Body of pancreas (tissue), 4 donors: ENCODE results near the gene SETD1A.

Experiments used
- POLR2A ChIP-seq, 3 donors: fragments of 450-650 bp; IDR thresholded peaks; one replicate each; pipeline ENCODE4 v1.6.1; 2016; ENCODE audit warnings: antibody characterized with exemption in 3 of 3, mild to moderate bottlenecking in 2 of 3
- TF ChIP-seq, protein P1 (sequence below), 7 experiments: fragments of 450-650 bp in 4 of 7; fragments of 200-600 bp in 3 of 7; sonication (generic) in 3 of 7; IDR thresholded peaks; one replicate each; pipeline ENCODE4 v1.5.1; 2016 to 2019; ENCODE audit warnings: antibody characterized with exemption in 7 of 7

DNA sequence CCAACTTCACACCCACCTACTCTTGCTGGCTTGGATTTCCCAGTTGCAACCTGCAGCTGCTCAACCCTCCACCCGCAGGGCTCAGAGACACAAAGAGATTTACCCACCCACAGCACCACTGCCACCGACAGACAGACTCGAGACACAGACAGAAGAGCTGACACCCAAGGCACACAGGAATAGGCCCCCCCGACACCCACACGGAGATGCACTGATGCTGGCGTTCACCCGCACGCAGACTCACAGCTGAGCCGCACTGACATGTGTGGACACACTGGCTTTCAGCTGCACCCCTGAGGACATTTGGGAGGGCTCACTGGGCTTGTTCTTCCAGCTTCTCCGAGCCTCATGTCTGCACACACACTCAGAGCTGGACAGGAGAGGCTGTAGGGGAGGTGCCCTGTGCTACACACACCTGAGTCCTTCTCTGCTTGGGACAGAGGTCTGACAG is 44.7 kb downstream of the SETD1A start:
- TF ChIP-seq, protein P1, sequence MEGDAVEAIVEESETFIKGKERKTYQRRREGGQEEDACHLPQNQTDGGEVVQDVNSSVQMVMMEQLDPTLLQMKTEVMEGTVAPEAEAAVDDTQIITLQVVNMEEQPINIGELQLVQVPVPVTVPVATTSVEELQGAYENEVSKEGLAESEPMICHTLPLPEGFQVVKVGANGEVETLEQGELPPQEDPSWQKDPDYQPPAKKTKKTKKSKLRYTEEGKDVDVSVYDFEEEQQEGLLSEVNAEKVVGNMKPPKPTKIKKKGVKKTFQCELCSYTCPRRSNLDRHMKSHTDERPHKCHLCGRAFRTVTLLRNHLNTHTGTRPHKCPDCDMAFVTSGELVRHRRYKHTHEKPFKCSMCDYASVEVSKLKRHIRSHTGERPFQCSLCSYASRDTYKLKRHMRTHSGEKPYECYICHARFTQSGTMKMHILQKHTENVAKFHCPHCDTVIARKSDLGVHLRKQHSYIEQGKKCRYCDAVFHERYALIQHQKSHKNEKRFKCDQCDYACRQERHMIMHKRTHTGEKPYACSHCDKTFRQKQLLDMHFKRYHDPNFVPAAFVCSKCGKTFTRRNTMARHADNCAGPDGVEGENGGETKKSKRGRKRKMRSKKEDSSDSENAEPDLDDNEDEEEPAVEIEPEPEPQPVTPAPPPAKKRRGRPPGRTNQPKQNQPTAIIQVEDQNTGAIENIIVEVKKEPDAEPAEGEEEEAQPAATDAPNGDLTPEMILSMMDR (IDR thresholded peaks at IDR 0.05): no peak
- no peak for TF ChIP-seq POLR2A (IDR thresholded peaks at IDR 0.05)
